Cardiac muscle cell (in vitro differentiated cells and primary cell): ENCODE measurements around the gene OSBP2. TPM values are rescaled to one million over a fixed set of nuclear protein-coding genes. Genes with fewer than 3 reads are reported as not detected.

ENCODE experiments used
- DNase-seq, 2 donors: peaks; one replicate each; pipeline versions ENCODE4 v3.0.0 to v3.0.0-alpha.2; 2010 to 2017; ENCODE audit warnings: low read depth in 1 of 2, low spot score in 1 of 2
- H3K27ac ChIP-seq: fragments of 200-600 bp; sonication (generic); 2 replicates; pipeline ENCODE4 v1.5.1; 2016
- H3K27me3 ChIP-seq: fragments of 200-600 bp; sonication (generic); 2 replicates; pipeline ENCODE4 v1.6.0; 2016; ENCODE audit warnings: control low read depth
- H3K36me3 ChIP-seq: fragments of 200-600 bp; sonication (generic); 2 replicates; pipeline ENCODE4 v1.5.1; 2016; ENCODE audit warnings: control low read depth
- H3K4me1 ChIP-seq: fragments of 200-600 bp; sonication (generic); 2 replicates; pipeline ENCODE4 v1.8.1; 2017; ENCODE audit warnings: low read depth, mild to moderate bottlenecking, mixed run types
- H3K4me3 ChIP-seq: fragments of 200-600 bp; sonication (generic); 2 replicates; pipeline ENCODE4 v1.5.1; 2016; ENCODE audit warnings: mild to moderate bottlenecking
- H3K9me3 ChIP-seq: fragments of 200-600 bp; sonication (generic); 2 replicates; pipeline ENCODE4 v1.5.1; 2017; ENCODE audit warnings: low read depth, mild to moderate bottlenecking, control low read depth
- CTCF ChIP-seq: IDR thresholded peaks from 2 replicates; pipeline ENCODE4 v1.5.1; 2012; ENCODE audit warnings: low read depth, mild to moderate bottlenecking, low read length
- polyA plus RNA-seq: library from polyadenylated mRNA; unstranded; fragments of >200 nt; fragmentation: Nextera tagmentation; extraction: Ambion mirVana; gene quantifications from 2 replicates; pipeline ENCODE4 v1.2.1, GENCODE V29; 2016
- total RNA-seq: library from RNA; depleted of rRNA; stranded (reverse); fragments of >200 nt; gene quantifications from 2 replicates; pipeline ENCODE4 v1.2.3, GENCODE V29; 2016

OSBP2 gene
- total and polyA plus RNA-seq, 2 experiments from 2014 or later = 19.4 to 32.5 TPM

DNA sequence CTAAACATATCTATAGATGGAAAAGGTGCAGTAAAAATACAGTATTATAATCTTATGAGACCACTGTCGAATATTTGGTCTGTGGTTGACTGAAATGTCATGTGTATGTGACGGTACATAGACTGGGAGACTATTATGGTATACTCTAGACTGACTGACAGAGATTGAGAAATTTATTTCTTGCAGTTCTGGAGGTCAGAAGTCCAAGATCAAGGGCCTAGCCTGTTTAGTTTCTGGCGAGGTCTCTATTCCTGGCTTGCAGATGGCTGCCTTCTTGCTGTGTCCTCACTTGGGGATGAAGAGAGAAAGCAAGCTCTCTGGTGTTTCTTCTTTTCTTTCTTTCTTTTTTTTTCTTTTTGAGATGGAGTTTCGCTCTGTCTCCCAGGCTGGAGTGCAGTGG lies 7.3 kb upstream of the OSBP2 start:
- Histone ChIP-seq H3K27me3 (no peaks in the 10 kb centered on the region), H3K4me3 (no peak overlapping the region), H3K27ac (no peak overlapping the region), H3K9me3 (no peaks in the 10 kb centered on the region), H3K4me1 (no peaks in the 10 kb centered on the region), H3K36me3 (no peaks in the 10 kb centered on the region)
- no peak for TF ChIP-seq CTCF
- no peak for DNase-seq

GRCh38 chr22:30689622-30690021 lies 5.1 kb upstream of the OSBP2 start:
- Histone ChIP-seq H3K4me1 (no peaks in the 10 kb centered on the region), H3K36me3 (no peaks in the 10 kb centered on the region), H3K4me3 (no peak overlapping the region), H3K9me3 (no peaks in the 10 kb centered on the region), H3K27me3 (no peaks in the 10 kb centered on the region), H3K27ac (no peak overlapping the region)
- no peak for DNase-seq
- TF ChIP-seq CTCF = no peak

- H3K36me3 ChIP-seq = no peaks in the 10 kb centered on the region
- H3K27me3 ChIP-seq = peaks cover 8% of the 10 kb centered on the region
- no peak overlapping the region for H3K4me3 ChIP-seq
- no peaks in the 10 kb centered on the region for H3K9me3 ChIP-seq
- TF ChIP-seq CTCF = no peak
- H3K27ac ChIP-seq = no peak overlapping the region
- DNase-seq = no peak
- H3K4me1 ChIP-seq = peaks cover 8% of the 10 kb centered on the region
These were observed 3.5 kb upstream of the OSBP2 start for GRCh38 chr22:30691204-30691603.

DNA sequence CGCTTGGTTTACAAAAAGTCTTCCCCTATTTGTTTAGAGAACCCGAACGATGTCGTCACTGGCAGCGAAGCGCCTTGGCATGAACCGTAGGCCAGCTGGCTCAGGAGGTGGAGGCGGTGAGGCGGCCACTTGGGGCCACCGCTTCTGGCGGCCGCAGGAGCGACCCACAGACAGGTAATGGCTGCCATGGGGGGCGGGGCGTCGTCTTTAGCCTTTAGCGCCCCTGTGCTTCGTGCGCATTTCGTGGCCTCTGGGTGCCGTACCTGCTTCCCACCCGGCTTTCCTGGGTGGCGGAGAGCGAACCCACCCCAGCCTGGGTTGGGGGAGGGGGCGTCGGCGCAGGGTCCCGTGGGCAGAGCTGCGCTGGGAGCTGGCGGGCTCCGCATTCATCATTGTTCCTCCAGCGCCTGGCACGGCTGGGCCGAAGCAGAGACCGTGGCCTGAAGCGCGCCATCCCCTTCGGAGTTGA lies 469 bp upstream of the OSBP2 start:
- Histone ChIP-seq H3K27me3 (peaks cover 17% of the 10 kb centered on the region), H3K4me3 (peak overlapping the region; percentile 47), H3K4me1 (peaks cover 10% of the 10 kb centered on the region), H3K36me3 (no peaks in the 10 kb centered on the region), H3K9me3 (no peaks in the 10 kb centered on the region), H3K27ac (peak overlapping the region; percentile 7)
- peak; percentile 14 to 70 for DNase-seq
- no peak for TF ChIP-seq CTCF

- no peaks in the 10 kb centered on the region for H3K9me3 ChIP-seq
- H3K27ac ChIP-seq = no peak overlapping the region
- peaks cover 17% of the 10 kb centered on the region for H3K27me3 ChIP-seq
- no peak for DNase-seq
- H3K36me3 ChIP-seq = no peaks in the 10 kb centered on the region
- TF ChIP-seq CTCF = no peak
- peaks cover 10% of the 10 kb centered on the region for H3K4me1 ChIP-seq
- peak overlapping the region; percentile 49 for H3K4me3 ChIP-seq
These were observed 727 bp downstream of the OSBP2 start for GRCh38 chr22:30695351-30695851.
